PC-9 (cell line): Measurements from ENCODE around the gene MRPS10. TPM values are rescaled to one million over a fixed set of nuclear protein-coding genes. Genes with fewer than 3 reads are reported as not detected.

ENCODE experiments used
- BruUV-seq: library from RNA; stranded (reverse); fragments of 400-500 nt; replicated peaks from 2 replicates; lab custom pipeline; 2021; lab: Mats Ljungman, UMichigan
- CTCF ChIA-PET: fragments of 300-600 bp; sonication (Branson Sonifier 250); formaldehyde crosslinking; loops from one replicate; lab custom pipeline; 2022; ENCODE audit warnings: antibody characterized with exemption; lab: Charles Lee
- POLR2A ChIA-PET: fragments of 300-600 bp; sonication (Branson Sonifier 250); formaldehyde crosslinking; loops from one replicate; lab custom pipeline; 2022; ENCODE audit warnings: antibody characterized with exemption; ENCODE audit not compliant: unreplicated experiment; lab: Charles Lee
- DNase-seq, 2 experiments: peaks; one replicate each; pipeline versions ENCODE4 v3.0.0 to v3.0.0-alpha.2; 2015 to 2022; ENCODE audit warnings: mixed read lengths in 1 of 2
- H2AFZ ChIP-seq: fragments of 200-600 bp; sonication (generic); 2 replicates; pipeline ENCODE4 v1.8.1; 2017; ENCODE audit warnings: antibody characterized with exemption
- H3F3A ChIP-seq: fragments of 200-600 bp; sonication (generic); 2 replicates; pipeline ENCODE4 v1.8.1; 2017; ENCODE audit warnings: antibody characterized with exemption, mild to moderate bottlenecking, low read depth; ENCODE audit not compliant: insufficient read depth
- H3K27ac ChIP-seq: fragments of 200-600 bp; sonication (generic); 2 replicates; pipeline ENCODE4 v1.6.1; 2016; ENCODE audit warnings: mixed run types
- H3K27me3 ChIP-seq: fragments of 200-600 bp; sonication (generic); 2 replicates; pipeline ENCODE4 v1.6.1; 2016; ENCODE audit warnings: low read depth, mixed run types; ENCODE audit not compliant: insufficient read depth
- H3K36me3 ChIP-seq: fragments of 200-600 bp; sonication (generic); 2 replicates; pipeline ENCODE4 v1.6.1; 2016; ENCODE audit warnings: low read depth, mixed run types
- H3K4me1 ChIP-seq: fragments of 200-600 bp; sonication (generic); replicated peaks from 2 replicates; pipeline ENCODE4 v1.6.1; 2016; ENCODE audit warnings: mixed run types; ENCODE audit not compliant: insufficient read depth
- H3K4me2 ChIP-seq: fragments of 200-600 bp; sonication (generic); 2 replicates; pipeline ENCODE4 v1.6.1; 2017; ENCODE audit warnings: mixed run types
- H3K4me3 ChIP-seq: fragments of 200-600 bp; sonication (generic); 2 replicates; pipeline ENCODE4 v1.6.1; 2016; ENCODE audit warnings: mixed run types
- H3K79me2 ChIP-seq: fragments of 200-600 bp; sonication (generic); 2 replicates; pipeline ENCODE4 v1.6.1; 2017; ENCODE audit warnings: low read depth, mixed run types
- H3K9me2 ChIP-seq: fragments of 200-600 bp; sonication (generic); 2 replicates; pipeline ENCODE4 v1.8.1; 2017; ENCODE audit warnings: mild to moderate bottlenecking; ENCODE audit not compliant: insufficient read depth
- H3K9me3 ChIP-seq: fragments of 200-600 bp; sonication (generic); 2 replicates; pipeline ENCODE4 v1.8.1; 2016; ENCODE audit warnings: low read depth; ENCODE audit not compliant: insufficient read depth
- H4K20me1 ChIP-seq: fragments of 200-600 bp; sonication (generic); 2 replicates; pipeline ENCODE4 v1.8.1; 2017; ENCODE audit not compliant: insufficient read depth
- EZH2 ChIP-seq: fragments of 200-600 bp; sonication (generic); IDR thresholded peaks from 2 replicates; pipeline ENCODE4 v1.8.0; 2017; ENCODE audit warnings: antibody characterized with exemption, low read depth
- intact Hi-C: fragments of 100-400 bp; cut with micrococcal nuclease; formaldehyde crosslinking; loops from one replicate; pipeline ENCODE4 v1.10.0; 2022; ENCODE audit not compliant: unreplicated experiment
- total RNA-seq: library from RNA; stranded (reverse); gene quantifications from 2 replicates; pipeline ENCODE4 v1.2.3, GENCODE V29; 2021
- TF ChIP-seq, protein P1 (sequence below): fragments of 200-600 bp; sonication (generic); conservative IDR thresholded peaks from 2 replicates; pipeline ENCODE4 v1.6.1; 2017; ENCODE audit warnings: mixed run types, antibody characterized with exemption, mild to moderate bottlenecking, moderate library complexity

The MRPS10 gene
- total RNA-seq, 1 experiment from 2014 or later, result 56.5 TPM

- Histone ChIP-seq H3K36me3 (peaks cover 12% of the 10 kb centered on the region), H3K4me2 (no peak overlapping the region), H3K27ac (no peak overlapping the region), H2AFZ (no peak overlapping the region), H3K4me1 (no peaks in the 10 kb centered on the region), H3K27me3 (no peaks in the 10 kb centered on the region), H3K4me3 (no peak overlapping the region), H3K9me3 (no peaks in the 10 kb centered on the region), H3K79me2 (no peaks in the 10 kb centered on the region), H4K20me1 (no peaks in the 10 kb centered on the region), H3F3A (no peaks in the 10 kb centered on the region; the same call in 1 of the 2 replicates), H3K9me2 (no peaks in the 10 kb centered on the region)
- BruUV-seq, result no TSS peak
- intact Hi-C loops, result no loop called here
- ChIA-PET CTCF (no interaction called here), POLR2A (no interaction called here)
- no peak for DNase-seq
- TF ChIP-seq EZH2, result no peak
- TF ChIP-seq, protein P1, sequence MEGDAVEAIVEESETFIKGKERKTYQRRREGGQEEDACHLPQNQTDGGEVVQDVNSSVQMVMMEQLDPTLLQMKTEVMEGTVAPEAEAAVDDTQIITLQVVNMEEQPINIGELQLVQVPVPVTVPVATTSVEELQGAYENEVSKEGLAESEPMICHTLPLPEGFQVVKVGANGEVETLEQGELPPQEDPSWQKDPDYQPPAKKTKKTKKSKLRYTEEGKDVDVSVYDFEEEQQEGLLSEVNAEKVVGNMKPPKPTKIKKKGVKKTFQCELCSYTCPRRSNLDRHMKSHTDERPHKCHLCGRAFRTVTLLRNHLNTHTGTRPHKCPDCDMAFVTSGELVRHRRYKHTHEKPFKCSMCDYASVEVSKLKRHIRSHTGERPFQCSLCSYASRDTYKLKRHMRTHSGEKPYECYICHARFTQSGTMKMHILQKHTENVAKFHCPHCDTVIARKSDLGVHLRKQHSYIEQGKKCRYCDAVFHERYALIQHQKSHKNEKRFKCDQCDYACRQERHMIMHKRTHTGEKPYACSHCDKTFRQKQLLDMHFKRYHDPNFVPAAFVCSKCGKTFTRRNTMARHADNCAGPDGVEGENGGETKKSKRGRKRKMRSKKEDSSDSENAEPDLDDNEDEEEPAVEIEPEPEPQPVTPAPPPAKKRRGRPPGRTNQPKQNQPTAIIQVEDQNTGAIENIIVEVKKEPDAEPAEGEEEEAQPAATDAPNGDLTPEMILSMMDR, result no peak
Measured at GRCh38 chr6:42259286-42259685, 41.6 kb upstream of the MRPS10 start.

DNA sequence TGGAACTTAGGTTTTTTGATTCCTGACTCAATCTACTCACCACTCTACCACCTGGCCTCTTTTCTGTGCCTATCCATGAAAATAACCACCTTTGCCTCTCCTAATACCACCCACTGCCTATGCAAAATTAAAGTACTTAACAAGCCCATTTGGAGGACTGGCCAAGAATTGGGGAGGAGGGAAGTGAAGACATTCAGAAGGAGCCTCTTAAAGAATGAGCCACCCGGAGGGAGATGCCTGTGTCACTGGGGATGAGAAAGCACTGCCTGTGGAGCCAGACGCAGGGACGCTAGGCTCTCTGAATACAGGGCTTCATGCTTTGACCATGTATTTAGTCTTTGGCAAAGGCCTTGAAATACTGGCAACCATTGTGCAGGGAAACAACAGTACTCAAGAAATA, 40.0 kb upstream of the MRPS10 start:
- no peak overlapping the region for H3K4me2 ChIP-seq
- no TSS peak for BruUV-seq
- intact Hi-C loops, result no loop called here
- H3K27ac ChIP-seq, result no peak overlapping the region
- no peak overlapping the region for H2AFZ ChIP-seq
- no peaks in the 10 kb centered on the region for H4K20me1 ChIP-seq
- H3K79me2 ChIP-seq, result no peaks in the 10 kb centered on the region
- H3K36me3 ChIP-seq, result peaks cover 15% of the 10 kb centered on the region
- ChIA-PET CTCF (no interaction called here), POLR2A (no interaction called here)
- no peak for DNase-seq
- no peaks in the 10 kb centered on the region for H3K4me1 ChIP-seq
- no peaks in the 10 kb centered on the region for H3K9me2 ChIP-seq
- no peaks in the 10 kb centered on the region for H3K9me3 ChIP-seq
- no peak for TF ChIP-seq EZH2
- TF ChIP-seq, protein P1, result no peak
- H3K27me3 ChIP-seq, result no peaks in the 10 kb centered on the region
- H3K4me3 ChIP-seq, result no peak overlapping the region
- H3F3A ChIP-seq, result no peaks in the 10 kb centered on the region; the same call in 1 of the 2 replicates

DNA sequence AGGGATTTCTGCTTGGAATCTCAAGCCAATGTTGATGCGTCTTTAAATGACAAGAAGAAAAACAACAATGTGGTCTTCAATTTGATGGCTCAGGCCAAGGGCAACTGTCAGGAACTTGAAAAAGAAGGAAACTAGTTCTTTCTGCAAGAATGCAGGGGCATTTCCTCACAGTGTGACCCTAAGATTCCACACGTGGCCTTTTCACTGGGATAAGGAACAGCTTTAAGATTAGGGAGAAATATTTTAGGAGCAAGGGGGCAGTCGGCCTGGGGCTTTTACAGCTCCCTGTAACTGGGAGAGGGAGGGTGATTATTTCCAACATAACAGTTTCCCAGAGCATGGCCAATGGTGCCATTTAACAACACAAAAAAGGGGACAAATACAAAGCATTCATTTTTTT, 39.4 kb upstream of the MRPS10 start:
- H3F3A ChIP-seq, result no peaks in the 10 kb centered on the region; the same call in 1 of the 2 replicates
- H3K27me3 ChIP-seq, result no peaks in the 10 kb centered on the region
- H4K20me1 ChIP-seq, result no peaks in the 10 kb centered on the region
- no peak overlapping the region for H3K27ac ChIP-seq
- DNase-seq, result no peak
- intact Hi-C loops, result no loop called here
- no peak overlapping the region for H2AFZ ChIP-seq
- no peak for TF ChIP-seq EZH2
- TF ChIP-seq, protein P1, result no peak
- BruUV-seq, result no TSS peak
- H3K4me1 ChIP-seq, result peaks cover 4% of the 10 kb centered on the region
- H3K36me3 ChIP-seq, result peaks cover 15% of the 10 kb centered on the region
- H3K9me3 ChIP-seq, result no peaks in the 10 kb centered on the region
- H3K9me2 ChIP-seq, result no peaks in the 10 kb centered on the region
- POLR2A ChIA-PET, result no interaction called here
- H3K4me3 ChIP-seq, result no peak overlapping the region
- H3K4me2 ChIP-seq, result no peak overlapping the region
- H3K79me2 ChIP-seq, result no peaks in the 10 kb centered on the region
- CTCF ChIA-PET, result interaction anchor here (0.6 kb wide), 1 partner anchor 27 kb away, joined by 4 read pairs; no protein-coding TSS in a partner anchor
